ENCODE data around the gene LLGL2. TPM values are rescaled to one million over a fixed set of nuclear protein-coding genes. Genes with fewer than 3 reads are reported as not detected.

LLGL2 gene
- total and polyA plus RNA-seq, 7 donors = 1.4 to 3.3 (median 1.5) TPM

DNA sequence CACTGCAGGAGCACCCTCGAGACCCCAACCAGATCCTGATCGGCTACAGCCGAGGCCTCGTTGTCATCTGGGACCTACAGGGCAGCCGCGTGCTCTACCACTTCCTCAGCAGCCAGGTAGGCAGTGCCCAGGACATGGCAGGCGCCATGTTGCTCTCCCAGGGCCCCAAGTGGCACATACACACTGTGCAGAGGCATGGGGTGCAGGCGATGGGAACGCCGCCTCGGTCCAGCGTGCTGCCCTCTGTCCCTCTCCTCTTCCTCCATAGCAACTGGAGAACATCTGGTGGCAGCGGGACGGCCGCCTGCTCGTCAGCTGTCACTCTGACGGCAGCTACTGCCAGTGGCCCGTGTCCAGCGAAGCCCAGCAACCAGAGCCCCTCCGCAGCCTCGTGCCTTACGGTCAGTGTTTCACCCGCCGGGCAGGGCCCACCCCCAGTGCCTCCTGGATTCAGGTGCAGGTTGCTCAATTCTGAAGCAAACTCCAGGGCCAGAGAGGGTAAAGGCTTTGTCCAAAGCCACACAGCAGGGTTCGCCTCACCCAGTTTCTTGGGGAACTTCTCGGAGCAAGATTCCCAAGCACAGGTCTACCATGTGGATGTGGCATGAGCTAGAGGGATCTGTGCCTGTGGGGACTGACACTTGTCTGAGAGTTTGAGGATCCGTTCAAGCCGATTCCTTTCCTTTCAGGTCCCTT, 37.7 kb downstream of the LLGL2 start:
- TF ChIP-seq, protein P1, sequence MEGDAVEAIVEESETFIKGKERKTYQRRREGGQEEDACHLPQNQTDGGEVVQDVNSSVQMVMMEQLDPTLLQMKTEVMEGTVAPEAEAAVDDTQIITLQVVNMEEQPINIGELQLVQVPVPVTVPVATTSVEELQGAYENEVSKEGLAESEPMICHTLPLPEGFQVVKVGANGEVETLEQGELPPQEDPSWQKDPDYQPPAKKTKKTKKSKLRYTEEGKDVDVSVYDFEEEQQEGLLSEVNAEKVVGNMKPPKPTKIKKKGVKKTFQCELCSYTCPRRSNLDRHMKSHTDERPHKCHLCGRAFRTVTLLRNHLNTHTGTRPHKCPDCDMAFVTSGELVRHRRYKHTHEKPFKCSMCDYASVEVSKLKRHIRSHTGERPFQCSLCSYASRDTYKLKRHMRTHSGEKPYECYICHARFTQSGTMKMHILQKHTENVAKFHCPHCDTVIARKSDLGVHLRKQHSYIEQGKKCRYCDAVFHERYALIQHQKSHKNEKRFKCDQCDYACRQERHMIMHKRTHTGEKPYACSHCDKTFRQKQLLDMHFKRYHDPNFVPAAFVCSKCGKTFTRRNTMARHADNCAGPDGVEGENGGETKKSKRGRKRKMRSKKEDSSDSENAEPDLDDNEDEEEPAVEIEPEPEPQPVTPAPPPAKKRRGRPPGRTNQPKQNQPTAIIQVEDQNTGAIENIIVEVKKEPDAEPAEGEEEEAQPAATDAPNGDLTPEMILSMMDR (IDR thresholded peaks at IDR 0.05) = no peak
- Histone ChIP-seq H3K27me3 (ENCODE audit: insufficient read depth in 3 of 3, low read length in 2 of 3) (peaks cover 0 to 1% (median 0%) of the 10 kb centered on the region in 3 donors), H3K27ac (no peak overlapping the region), H3K4me3 (no peak overlapping the region), H3K9me3 (no peaks in the 10 kb centered on the region), H3K36me3 (ENCODE audit: insufficient read depth in 1 of 2, low read depth in 1 of 2) (no peaks in the 10 kb centered on the region), H3K4me1 (no peaks in the 10 kb centered on the region)
- no peak for ATAC-seq
- WGBS, 3 donors = 68 to 73% (median 69%) methylated on average over 26 to 28 of the region's 28 CpGs
- intact Hi-C loops (cut with DNase I) = no loop called here
- no peak for DNase-seq

DNA sequence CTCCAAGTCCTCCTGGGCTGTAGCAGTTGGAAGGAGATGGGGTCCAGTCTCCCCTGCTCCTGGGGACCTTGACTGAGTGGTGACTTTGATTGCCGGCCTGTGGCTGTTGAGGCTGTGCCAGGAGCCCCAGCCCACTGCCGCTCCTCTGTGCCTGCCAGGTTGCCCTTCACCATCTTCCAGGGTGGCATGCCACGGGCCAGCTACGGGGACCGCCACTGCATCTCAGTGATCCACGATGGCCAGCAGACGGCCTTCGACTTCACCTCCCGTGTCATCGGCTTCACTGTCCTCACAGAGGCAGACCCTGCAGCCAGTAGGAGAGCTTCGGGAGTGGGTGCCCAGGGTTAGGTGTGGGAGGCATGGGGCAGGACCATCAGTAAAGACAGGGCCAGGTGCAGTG, 38.7 kb downstream of the LLGL2 start:
- no peak for DNase-seq
- 89 to 97% (median 95%) methylated on average over 11 of the region's 11 CpGs for WGBS, 3 donors

DNA sequence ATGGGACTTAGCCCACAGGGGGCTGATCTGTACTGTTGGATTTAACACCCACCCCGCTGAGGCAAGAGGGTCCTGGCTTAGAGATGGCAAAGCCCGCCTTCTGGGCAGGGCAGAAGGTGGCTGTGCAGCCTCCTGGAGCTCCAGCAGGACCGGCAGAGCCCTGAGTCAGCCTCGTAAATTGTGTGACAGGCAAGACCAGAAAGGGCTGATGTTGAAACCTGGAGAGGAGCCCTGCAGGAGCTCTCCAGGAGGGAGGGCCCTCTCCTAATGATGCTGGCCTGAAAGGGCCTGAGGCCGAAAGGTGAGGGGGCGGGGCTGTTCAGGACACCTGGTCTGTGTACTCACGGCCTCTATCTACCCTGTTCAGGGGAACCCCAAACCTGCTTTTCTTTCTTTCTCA, 39.6 kb downstream of the LLGL2 start:
- TF ChIP-seq, protein P1 (IDR thresholded peaks at IDR 0.05) = no peak
- peaks cover 0 to 1% (median 0%) of the 10 kb centered on the region in 3 donors for H3K27me3 ChIP-seq (ENCODE audit: insufficient read depth in 3 of 3, low read length in 2 of 3)

More for the DNA sequence above, 38.7 kb downstream of the LLGL2 start:
- intact Hi-C loops (cut with DNase I) = no loop called here
- Histone ChIP-seq H3K4me3 (no peak overlapping the region), H3K27ac (no peak overlapping the region), H3K4me1 (no peaks in the 10 kb centered on the region), H3K36me3 (ENCODE audit: insufficient read depth in 1 of 2, low read depth in 1 of 2) (no peaks in the 10 kb centered on the region), H3K27me3 (ENCODE audit: insufficient read depth in 3 of 3, low read length in 2 of 3) (peaks cover 0 to 1% (median 0%) of the 10 kb centered on the region in 3 donors), H3K9me3 (no peaks in the 10 kb centered on the region)
- TF ChIP-seq, protein P1 (IDR thresholded peaks at IDR 0.05) = no peak
- no peak for ATAC-seq

DNA sequence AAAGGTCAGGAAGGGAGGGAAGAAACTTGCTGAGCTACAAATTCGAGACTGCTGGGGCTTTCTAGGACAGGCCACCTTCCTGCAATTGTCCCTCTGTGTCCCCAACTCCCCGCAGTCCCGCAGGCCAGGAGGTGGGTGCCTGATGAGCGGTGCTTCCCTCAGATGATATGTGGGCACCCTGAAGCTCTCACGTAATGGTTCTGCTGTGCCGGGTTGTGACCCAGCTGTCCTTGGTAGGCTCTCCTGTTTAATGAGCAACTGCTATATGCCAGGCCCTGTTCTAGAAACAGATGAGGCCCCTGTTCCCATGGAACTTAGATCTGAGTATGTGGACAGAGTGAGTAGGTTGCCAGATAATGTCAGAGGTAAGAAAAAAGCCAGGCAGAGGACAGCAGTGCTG, 40.1 kb downstream of the LLGL2 start:
- TF ChIP-seq, protein P1 (IDR thresholded peaks at IDR 0.05) = no peak
- H3K9me3 ChIP-seq = no peaks in the 10 kb centered on the region
- DNase-seq (no peak), ATAC-seq (no peak)
- no peaks in the 10 kb centered on the region for H3K4me1 ChIP-seq
- intact Hi-C loops (cut with DNase I) = no loop called here
- H3K27me3 ChIP-seq (ENCODE audit: insufficient read depth in 3 of 3, low read length in 2 of 3) = peaks cover 0 to 1% (median 0%) of the 10 kb centered on the region in 3 donors
- 83 to 89% (median 86%) methylated on average over 6 of the region's 6 CpGs for WGBS, 3 donors
- H3K27ac ChIP-seq = no peak overlapping the region
- H3K4me3 ChIP-seq = no peak overlapping the region
- no peaks in the 10 kb centered on the region for H3K36me3 ChIP-seq (ENCODE audit: insufficient read depth in 1 of 2, low read depth in 1 of 2)

More for the DNA sequence above, 39.6 kb downstream of the LLGL2 start:
- WGBS, 3 donors = 79 to 82% (median 82%) methylated on average over 7 of the region's 7 CpGs
- Histone ChIP-seq H3K27ac (no peak overlapping the region), H3K4me3 (no peak overlapping the region), H3K9me3 (no peaks in the 10 kb centered on the region), H3K4me1 (no peaks in the 10 kb centered on the region), H3K36me3 (ENCODE audit: insufficient read depth in 1 of 2, low read depth in 1 of 2) (no peaks in the 10 kb centered on the region)
- ATAC-seq = no peak
- no peak for DNase-seq
- intact Hi-C loops (cut with DNase I) = no loop called here

DNA sequence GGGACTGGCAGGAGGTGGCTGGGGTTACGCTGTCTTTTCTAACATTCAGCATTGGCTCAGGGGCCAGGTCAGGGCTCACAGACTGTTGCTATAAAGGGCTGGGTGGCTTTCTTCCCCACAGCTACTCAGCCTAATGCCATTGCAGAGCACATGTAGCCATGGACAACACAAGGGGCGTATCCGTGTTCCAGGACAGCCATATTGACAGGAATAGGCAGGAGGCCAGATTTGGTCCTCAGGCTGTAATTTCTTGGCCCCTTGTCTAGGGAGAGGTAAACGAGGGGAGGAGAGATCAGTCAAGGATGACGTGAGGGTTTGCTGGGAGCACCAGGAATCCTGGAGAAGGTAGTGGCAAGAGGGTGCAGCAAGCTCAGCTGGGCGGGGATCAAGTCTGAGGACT, 40.9 kb downstream of the LLGL2 start:
- H3K36me3 ChIP-seq (ENCODE audit: insufficient read depth in 1 of 2, low read depth in 1 of 2) = no peaks in the 10 kb centered on the region
- no peak overlapping the region for H3K27ac ChIP-seq
- ATAC-seq = no peak
- no peak for DNase-seq
- H3K4me1 ChIP-seq = no peaks in the 10 kb centered on the region
- H3K27me3 ChIP-seq (ENCODE audit: insufficient read depth in 3 of 3, low read length in 2 of 3) = peaks cover 0 to 1% (median 0%) of the 10 kb centered on the region in 3 donors
- intact Hi-C loops (cut with DNase I) = no loop called here
- TF ChIP-seq, protein P1 (IDR thresholded peaks at IDR 0.05) = no peak
- H3K9me3 ChIP-seq = no peaks in the 10 kb centered on the region
- no peak overlapping the region for H3K4me3 ChIP-seq
- WGBS, 3 donors = 72 to 84% (median 77%) methylated on average over 6 of the region's 6 CpGs

All from psoas muscle (tissue), 8 donors.